HG03196 (cell line): ENCODE results near the gene MBNL2.

Source experiments
- ATAC-seq: cut with Tn5 transposase; IDR thresholded peaks from one replicate; pipeline ENCODE4 v1.9.1; 2021; ENCODE audit not compliant: unreplicated experiment

The MBNL2 gene

GRCh38 chr13:97250560-97250959 is 28.4 kb downstream of the MBNL2 start:
- ATAC-seq: no peak

- no peak for ATAC-seq
Observed at GRCh38 chr13:97252735-97253134, 30.6 kb downstream of the MBNL2 start.

- ATAC-seq: no peak
Observed at GRCh38 chr13:97253581-97254293, 31.6 kb downstream of the MBNL2 start.

- no peak for ATAC-seq
Observed at GRCh38 chr13:97254816-97255215, 32.7 kb downstream of the MBNL2 start.

GRCh38 chr13:97255515-97256021 is 33.4 kb downstream of the MBNL2 start:
- no peak for ATAC-seq

DNA sequence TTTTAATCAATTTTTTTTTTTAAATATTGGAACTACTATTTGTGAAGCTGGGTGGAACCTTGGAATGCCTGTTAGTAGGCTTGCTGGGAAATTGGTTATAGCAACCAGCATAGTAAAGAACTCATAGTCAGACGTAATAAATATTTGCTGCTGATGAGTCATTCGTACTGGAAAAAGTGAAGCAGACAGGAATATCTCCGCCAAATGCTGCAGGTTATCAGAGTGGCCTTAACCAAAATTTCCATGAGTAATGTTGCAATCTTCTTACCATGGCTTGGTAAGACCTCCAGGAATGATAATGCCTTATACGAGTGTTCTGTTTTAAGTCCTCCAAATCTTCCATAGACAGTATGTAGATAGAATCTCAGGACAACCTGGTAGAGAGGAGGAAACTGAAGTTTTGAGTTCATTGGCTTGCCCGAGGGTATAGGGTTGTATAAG is 34.2 kb downstream of the MBNL2 start:
- no peak for ATAC-seq

DNA sequence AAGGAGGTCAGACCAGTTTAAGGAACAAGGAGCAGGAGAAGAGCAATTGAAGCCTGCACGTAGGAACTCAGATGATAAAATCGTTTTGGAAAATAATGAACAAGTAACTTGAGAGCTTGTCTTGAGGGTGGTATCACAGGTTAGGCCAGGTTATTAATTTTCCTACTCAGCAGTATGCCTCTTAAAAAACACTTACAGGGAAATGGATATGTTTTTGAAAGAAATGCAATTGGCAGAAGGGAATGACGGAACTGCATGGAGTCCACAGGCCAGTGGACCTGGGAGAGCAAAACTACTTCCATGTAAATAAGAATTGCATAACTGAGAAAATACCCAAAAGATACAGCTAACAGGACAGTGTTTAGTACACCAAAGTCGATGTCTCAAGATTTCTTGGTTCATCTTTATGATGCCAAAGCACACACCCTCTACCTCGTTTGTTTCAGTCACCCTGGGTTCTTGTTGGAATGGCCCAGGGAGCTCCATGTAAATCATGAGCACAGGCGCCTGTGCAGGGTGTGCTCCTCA is 35.2 kb downstream of the MBNL2 start:
- ATAC-seq: no peak

DNA sequence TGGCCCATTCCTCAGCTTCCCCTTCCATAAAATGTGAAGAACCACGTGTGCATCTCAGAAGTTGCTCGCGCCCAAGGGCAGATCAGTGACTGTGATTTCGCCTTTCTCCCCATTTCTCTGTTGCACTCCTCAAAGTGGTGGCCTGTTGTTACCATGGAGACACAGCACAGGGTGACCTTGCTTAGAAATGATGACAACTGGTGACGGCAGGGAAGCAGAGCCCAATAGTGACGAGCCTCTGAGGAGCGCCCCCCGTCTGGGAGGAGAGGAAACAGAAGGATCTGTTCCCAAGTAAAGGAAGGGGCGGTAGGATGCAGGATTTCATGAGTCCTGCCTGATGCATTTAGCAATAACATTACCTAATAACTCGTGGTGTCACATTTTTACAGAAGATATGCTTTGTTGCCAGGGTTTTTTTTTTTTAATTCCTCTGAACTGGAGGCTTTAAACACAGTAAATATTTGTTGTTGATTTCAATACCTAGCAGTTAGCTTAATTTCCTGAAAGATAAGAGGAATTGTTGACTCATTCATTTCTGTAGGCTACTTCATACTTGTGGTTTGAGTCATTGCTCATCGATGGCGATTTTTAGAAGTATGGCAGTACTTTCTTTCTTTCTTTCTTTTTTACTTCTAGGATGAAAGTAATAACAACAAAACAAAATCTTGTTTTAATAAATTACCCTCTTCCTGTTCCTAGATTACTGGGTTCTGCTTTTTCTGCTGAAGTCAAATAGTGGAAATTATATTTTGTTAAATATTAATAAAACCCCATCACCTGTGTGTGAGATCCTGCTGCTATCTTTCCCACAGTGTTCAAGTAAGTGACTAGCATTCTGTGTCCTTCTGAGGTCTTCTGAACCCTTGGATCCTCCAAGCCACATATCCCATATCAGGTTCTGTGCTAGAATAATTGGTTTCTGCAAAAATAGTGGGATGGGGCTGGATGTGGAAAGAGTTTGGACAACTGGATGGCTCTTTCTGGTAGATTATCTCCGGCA is 36.0 kb downstream of the MBNL2 start:
- peak; percentile 73 for ATAC-seq

GRCh38 chr13:97258801-97259200 is 36.7 kb downstream of the MBNL2 start:
- no peak for ATAC-seq

- no peak for ATAC-seq
Observed at GRCh38 chr13:97259410-97259797, 37.3 kb downstream of the MBNL2 start.

DNA sequence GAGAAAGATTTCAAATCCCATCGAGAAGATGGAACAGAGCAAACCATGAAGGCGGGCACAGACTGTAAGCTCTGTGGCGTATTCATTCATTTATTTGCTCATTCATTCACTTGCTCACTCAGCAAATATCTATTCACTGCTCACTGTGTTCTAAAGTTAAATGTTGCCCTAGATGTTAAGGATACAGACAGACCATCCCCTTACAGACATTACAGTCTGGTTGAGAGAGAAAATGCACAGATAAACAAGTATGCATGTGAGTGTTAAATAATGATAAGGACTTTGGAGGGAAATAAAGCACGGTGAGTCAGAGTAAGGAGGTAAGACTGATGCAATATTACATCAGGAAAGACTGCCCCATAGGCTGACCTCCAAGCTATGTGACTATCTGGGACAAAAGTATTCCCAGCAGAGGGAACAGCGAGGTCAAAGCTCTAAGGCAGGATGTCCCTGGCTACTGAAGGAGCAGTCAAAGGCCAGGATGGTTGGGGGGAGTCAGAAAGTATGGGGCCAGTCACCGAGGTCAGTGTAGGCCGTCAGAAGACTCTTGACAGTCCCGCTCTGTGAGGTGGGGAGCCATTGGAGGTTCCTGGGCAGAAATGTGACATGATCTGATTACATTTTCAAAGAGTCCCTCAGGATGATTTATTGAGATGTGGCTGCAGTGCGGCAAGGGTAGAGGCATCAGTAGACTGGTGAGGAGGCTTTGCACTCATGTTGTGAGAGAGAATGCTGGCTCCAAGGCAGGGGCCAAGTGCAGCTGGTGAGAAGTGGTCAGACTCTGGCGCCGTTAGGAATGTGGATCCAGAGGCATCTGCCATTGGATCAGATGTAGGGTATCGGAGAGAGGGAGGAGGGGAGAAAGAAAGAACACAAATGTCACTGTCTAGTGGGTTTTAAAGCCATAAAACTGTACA is 37.9 kb downstream of the MBNL2 start:
- ATAC-seq: no peak

- peak; percentile 52 for ATAC-seq
Observed at GRCh38 chr13:97261254-97262005, 39.3 kb downstream of the MBNL2 start.

DNA sequence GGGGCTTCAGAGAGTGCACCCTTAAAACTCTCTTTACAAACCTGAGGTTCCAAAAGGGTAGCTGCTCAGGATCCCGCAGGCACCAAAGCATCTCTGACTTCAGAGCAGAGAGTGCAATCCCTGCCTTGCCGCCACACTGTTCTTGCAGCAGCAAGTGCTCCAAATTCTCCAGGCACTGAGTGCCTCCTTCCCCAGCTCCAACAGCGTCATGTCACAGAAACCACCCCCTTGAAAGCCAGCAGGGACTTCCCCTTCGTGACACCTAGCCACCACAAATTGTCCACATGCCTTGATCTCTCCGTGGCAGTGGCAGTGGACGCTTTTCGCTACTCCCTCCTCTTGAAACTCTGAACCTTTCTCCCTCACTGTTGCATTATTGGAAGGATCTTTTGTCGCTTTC is 39.9 kb downstream of the MBNL2 start:
- no peak for ATAC-seq

GRCh38 chr13:97263160-97263559 is 41.0 kb downstream of the MBNL2 start:
- ATAC-seq: no peak

- ATAC-seq: no peak
Observed at GRCh38 chr13:97264663-97265062, 42.5 kb downstream of the MBNL2 start.

GRCh38 chr13:97266332-97266731 is 44.2 kb downstream of the MBNL2 start:
- ATAC-seq: no peak

DNA sequence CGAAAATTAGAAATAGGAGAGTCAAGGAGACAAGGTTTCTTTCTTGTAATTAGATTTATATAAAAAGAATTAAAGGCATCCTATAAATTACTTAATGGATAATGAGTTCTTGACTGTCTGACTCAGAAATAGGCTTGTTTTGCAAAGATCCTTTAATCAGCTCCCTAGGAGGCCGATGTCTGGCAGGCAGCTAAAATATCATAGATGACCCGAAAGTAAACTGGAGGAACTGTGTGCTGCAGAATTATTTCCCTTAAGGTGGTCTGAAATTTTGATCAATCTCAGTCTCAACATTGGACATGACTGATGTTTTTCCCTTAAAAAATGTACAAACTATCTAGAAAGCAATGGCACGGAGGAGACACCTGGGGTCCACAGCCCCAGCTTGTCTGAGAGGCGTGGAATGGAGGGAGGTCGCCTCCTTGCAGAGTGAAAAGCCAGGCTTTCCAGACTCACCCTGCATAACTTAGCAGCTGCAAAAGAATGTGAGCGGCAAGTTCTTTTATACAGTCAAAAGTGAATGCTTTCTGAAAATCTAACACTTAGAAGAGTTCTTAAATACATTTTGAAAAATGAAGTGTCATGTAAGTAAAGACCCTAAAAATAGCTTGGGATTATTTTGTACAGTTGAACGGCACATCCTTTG is 44.8 kb downstream of the MBNL2 start:
- no peak for ATAC-seq

- ATAC-seq: no peak
Observed at GRCh38 chr13:97267418-97268059, 45.4 kb downstream of the MBNL2 start.

GRCh38 chr13:97268772-97269171 is 46.6 kb downstream of the MBNL2 start:
- ATAC-seq: no peak
